ENCODE data around the gene MTUS2. TPM values are rescaled to one million over a fixed set of nuclear protein-coding genes. Genes with fewer than 3 reads are reported as not detected.

Gene MTUS2
- total and polyA plus RNA-seq, 2 donors (not counting 3 experiments of a cell fraction or from before 2014, with no cell fraction given): not detected

DNA sequence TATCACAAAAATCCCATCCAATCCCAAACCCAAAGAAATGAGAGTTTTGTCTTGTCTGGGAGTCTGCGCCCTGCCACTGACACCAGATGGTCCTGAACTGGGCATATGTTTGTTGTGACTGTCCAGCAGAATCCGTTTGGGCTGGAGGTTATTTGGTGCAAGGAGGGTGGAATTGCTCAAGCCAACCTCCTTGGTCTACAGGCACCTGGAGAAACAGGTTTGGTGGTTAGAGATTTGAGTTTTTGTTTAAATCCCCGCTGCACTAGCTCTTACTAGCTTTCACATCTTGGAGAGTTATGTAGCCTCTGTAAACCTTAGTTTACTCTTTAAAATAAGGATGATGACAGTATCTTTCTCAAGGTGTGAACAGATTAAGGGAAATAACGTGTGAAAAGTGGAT lies 673.7 kb downstream of the MTUS2 start:
- H3K36me3 ChIP-seq (ENCODE audit: control insufficient read depth in 2 of 2, extremely low read depth in 1 of 2, insufficient read depth in 2 of 2, low read length in 2 of 2): no peaks in the 10 kb centered on the region
- peaks cover 3 to 8% of the 10 kb centered on the region in 2 experiments for H3K27me3 ChIP-seq (ENCODE audit: control insufficient read depth in 2 of 2, insufficient read depth in 2 of 2, low read length in 2 of 2)
- no peak for TF ChIP-seq POLR2A (IDR thresholded peaks at IDR 0.05; ENCODE audit: low read depth, low read length)
- TF ChIP-seq, protein P1, sequence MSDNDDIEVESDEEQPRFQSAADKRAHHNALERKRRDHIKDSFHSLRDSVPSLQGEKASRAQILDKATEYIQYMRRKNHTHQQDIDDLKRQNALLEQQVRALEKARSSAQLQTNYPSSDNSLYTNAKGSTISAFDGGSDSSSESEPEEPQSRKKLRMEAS (IDR thresholded peaks at IDR 0.05; ENCODE audit: insufficient read depth, insufficient read length): no peak
- no peak for TF ChIP-seq FOS (IDR thresholded peaks at IDR 0.05; ENCODE audit: borderline replicate concordance, insufficient read depth, low read length)
- TF ChIP-seq JUN (IDR thresholded peaks at IDR 0.05; ENCODE audit: borderline replicate concordance, insufficient read depth, insufficient read length, low read depth): no peak
- TF ChIP-seq, protein P2, sequence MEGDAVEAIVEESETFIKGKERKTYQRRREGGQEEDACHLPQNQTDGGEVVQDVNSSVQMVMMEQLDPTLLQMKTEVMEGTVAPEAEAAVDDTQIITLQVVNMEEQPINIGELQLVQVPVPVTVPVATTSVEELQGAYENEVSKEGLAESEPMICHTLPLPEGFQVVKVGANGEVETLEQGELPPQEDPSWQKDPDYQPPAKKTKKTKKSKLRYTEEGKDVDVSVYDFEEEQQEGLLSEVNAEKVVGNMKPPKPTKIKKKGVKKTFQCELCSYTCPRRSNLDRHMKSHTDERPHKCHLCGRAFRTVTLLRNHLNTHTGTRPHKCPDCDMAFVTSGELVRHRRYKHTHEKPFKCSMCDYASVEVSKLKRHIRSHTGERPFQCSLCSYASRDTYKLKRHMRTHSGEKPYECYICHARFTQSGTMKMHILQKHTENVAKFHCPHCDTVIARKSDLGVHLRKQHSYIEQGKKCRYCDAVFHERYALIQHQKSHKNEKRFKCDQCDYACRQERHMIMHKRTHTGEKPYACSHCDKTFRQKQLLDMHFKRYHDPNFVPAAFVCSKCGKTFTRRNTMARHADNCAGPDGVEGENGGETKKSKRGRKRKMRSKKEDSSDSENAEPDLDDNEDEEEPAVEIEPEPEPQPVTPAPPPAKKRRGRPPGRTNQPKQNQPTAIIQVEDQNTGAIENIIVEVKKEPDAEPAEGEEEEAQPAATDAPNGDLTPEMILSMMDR (IDR thresholded peaks at IDR 0.05; ENCODE audit: extremely low read depth in 1 of 2, insufficient read depth in 1 of 2, low read depth in 1 of 2, low read length in 2 of 2): no peak
- TF ChIP-seq EZH2 (IDR thresholded peaks at IDR 0.05; ENCODE audit: borderline replicate concordance, low read depth, low read length, severe bottlenecking): no peak
- no peak for TF ChIP-seq MYC (IDR thresholded peaks at IDR 0.05; ENCODE audit: low read depth, low read length)
- TF ChIP-seq POLR2AphosphoS5 (IDR thresholded peaks at IDR 0.05; ENCODE audit: insufficient read depth, low read depth, low read length): no peak
- TF ChIP-seq GATA2 (IDR thresholded peaks at IDR 0.05; ENCODE audit: insufficient read depth, insufficient read length, low read depth, low read length): no peak
- BruUV-seq (replicated peaks): no TSS peak
- no peak for DNase-seq (ENCODE audit: low read depth, low spot score)
- H3K4me1 ChIP-seq (ENCODE audit: control insufficient read depth, extremely low read depth, insufficient read depth, low read length): no peaks in the 10 kb centered on the region
- CTCF ChIA-PET: no interaction called here
- H3K9me1 ChIP-seq (replicated peaks; ENCODE audit: control insufficient read depth, extremely low read depth, insufficient read depth, low read length): no peaks in the 10 kb centered on the region
- H3K9me3 ChIP-seq (replicated peaks; ENCODE audit: control insufficient read depth, insufficient read depth, low read length): no peaks in the 10 kb centered on the region
- dilution Hi-C loops (cut with MboI; ENCODE audit: extremely low pct_ligation_motif_present, low sequenced_read_pairs) (no loop called here), intact Hi-C loops (cut with micrococcal nuclease) (no loop called here)
- no peak overlapping the region for H3K4me3 ChIP-seq (replicated peaks in 1 of 3; ENCODE audit: insufficient read depth in 1 of 3, low read depth in 1 of 3, low read length in 3 of 3)
- FAIRE-seq: no peak
- POLR2A ChIA-PET: no interaction called here
- H3K79me2 ChIP-seq (ENCODE audit: control insufficient read depth, insufficient read depth, low read length): no peaks in the 10 kb centered on the region
- no peak overlapping the region for H3K4me2 ChIP-seq (ENCODE audit: insufficient read depth, low read length)
- H3K9ac ChIP-seq (replicated peaks; ENCODE audit: extremely low read depth, insufficient read depth, low read length): no peak overlapping the region
- H4K20me1 ChIP-seq (replicated peaks; ENCODE audit: control insufficient read depth, extremely low read depth, insufficient read depth, low read length): no peaks in the 10 kb centered on the region
- H2AFZ ChIP-seq (ENCODE audit: low read depth, low read length): no peak overlapping the region
- no peak overlapping the region for H3K27ac ChIP-seq (ENCODE audit: insufficient read depth, low read depth, low read length)
